ENCODE results near the gene MMRN1.

DNA sequence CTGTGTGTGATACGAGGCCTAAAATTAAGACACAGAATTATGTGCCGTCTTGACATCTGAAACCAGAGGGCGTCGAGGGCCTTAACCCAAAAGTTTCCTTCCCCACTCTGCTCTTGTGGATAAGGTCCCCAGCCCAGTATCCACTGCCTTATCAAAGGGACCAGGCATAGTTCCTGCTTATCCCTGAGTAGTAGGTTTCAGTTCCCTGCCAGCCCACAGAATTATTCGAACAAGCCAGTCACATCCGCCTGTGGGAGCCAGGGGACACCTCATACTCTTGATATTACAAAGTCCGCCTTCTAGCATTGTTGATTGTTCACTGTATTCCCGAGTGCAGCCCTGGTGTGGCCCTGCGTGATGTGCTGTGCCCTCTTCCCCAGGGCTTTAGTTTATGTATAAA, 5.4 kb upstream of the MMRN1 start:
- no peak for TF ChIP-seq ZNF274 (IDR thresholded peaks at IDR 0.05; ENCODE audit: low read depth, low read length)
- no peak for TF ChIP-seq YY1 (IDR thresholded peaks at IDR 0.05; ENCODE audit: insufficient read depth, insufficient read length)
- TF ChIP-seq SUZ12 (IDR thresholded peaks at IDR 0.05; ENCODE audit: extremely low read depth, insufficient read depth, insufficient read length) = no peak

Data from NT2/D1 (cell line).